NCI-H1417 treated with DMSO at 0.1 percent for 48 hours (cell line): ENCODE results near the gene PPP1R18.
"Not testable (repeated sequence)": the region's sequence is repeated elsewhere in the genome, so short reads cannot be mapped to it uniquely, and the experiment has no call there.

ENCODE experiments used
- DNase-seq: peaks from one replicate; lab custom pipeline; 2025; lab: John Stamatoyannopoulos, UW

Gene PPP1R18, protein sequence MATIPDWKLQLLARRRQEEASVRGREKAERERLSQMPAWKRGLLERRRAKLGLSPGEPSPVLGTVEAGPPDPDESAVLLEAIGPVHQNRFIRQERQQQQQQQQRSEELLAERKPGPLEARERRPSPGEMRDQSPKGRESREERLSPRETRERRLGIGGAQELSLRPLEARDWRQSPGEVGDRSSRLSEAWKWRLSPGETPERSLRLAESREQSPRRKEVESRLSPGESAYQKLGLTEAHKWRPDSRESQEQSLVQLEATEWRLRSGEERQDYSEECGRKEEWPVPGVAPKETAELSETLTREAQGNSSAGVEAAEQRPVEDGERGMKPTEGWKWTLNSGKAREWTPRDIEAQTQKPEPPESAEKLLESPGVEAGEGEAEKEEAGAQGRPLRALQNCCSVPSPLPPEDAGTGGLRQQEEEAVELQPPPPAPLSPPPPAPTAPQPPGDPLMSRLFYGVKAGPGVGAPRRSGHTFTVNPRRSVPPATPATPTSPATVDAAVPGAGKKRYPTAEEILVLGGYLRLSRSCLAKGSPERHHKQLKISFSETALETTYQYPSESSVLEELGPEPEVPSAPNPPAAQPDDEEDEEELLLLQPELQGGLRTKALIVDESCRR

DNA sequence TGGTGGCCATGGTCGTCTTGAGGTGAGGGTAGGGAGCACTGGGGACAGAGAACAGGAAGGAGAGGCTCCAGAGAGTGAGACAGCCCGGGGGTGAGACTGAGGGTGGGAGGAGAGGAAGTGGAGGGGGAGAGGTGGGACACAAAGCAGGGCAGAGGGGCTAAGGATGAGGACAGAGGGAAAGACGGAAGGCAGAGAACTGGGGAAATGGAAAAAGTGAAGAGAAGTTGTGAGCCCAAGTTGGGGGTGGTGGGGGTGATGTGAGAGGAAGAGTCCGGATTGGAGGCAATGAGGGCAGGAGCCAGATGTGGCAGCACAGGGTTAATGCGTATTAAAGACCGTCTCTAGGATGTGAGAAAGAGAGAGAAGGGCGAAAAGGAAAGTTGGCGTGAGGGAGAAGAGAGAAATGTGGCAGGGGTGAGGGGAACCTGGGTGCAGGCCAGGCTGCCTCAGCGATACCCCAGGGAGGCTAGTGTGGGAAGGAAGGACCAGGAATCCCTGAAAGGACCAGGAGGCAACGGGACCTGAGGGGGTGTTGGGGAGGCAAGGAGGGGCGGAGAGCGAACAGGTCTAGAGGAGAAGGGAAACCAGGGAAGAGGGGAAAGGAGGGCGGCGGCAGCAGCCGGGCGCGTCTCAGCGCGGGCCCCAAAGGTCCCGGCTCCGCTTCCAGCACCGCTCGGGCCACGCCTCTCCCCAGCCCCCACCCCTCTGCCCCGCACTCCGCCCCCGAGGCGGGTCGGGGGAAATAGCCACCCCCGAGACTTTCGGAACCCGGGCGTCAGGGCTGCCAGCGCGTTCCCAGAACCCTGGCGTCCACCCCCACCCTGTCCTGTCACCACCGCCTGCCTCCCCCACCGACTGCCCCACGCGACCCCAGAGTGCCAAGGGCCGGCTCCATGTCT is at the start of gene PPP1R18:
TSS of gene PPP1R18 (minus strand) at position 637 of the 899 bp plus-strand sequence. CDS start at position 10, 627 bp downstream.
- DNase-seq: no peak

DNA sequence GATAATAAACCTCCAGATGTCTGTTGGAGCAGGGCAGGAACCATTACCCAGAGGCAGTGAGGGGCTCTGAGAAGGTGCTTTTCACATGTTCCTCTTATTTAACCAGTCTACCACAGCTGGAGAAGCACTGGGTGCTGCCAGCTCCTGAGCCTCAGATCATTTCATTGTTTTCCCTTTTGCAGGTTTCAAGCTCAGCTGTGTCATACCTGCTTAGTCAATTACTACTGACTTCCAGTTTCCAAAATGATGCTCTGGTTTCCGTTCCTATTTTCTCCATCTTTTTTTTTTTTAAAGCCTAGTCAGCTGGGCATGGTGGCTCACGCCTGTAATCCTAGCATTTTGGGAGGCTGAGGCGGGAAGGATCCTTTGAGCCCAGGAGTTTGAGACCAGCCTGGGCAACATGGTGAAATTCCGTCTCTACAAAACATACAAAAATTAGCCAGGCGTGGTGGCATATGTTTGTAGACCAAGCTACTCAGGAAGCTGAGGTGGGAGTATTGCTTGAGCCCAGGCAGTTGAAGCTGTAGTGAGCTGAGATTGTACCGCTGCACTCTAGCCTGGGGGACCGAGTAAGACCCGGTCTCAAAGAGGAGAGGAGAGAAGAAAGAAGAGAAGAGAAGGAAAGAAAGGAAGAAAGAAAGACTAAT is 49.3 kb upstream of the PPP1R18 start:
- no peak for DNase-seq

DNA sequence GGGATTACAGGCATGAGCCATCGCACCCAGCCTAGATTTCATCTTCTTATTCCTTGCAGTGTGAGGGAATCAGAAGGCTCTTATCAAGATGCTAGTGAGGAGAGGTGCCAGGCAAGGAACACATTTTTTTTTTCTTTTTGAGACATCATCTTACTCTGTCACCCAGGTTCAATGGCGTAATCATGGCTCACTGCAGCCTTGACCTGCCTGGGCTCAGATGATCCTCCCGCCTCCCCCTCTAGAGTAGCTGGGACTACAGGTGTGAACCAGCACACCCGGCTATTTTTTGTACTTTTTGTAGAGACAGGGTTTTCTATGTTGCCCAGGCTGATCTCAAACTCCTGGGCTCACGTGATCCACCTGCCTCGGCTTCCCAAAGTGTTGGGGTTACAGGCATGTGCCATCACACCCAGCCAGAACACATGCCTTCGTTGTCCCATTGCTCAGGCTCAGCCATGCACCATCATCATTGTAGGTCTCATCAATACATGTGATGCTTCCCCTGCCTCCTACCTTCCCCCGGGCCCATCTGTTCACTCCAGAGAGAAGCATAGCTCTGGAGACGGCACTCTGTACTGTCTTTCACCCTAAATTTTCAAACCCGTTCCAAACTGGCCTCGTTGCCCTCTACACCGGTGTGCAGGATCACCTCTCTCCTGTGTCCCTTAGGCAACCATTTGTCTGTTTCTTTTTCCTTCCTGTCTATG is 45.9 kb upstream of the PPP1R18 start:
- DNase-seq: no peak

DNA sequence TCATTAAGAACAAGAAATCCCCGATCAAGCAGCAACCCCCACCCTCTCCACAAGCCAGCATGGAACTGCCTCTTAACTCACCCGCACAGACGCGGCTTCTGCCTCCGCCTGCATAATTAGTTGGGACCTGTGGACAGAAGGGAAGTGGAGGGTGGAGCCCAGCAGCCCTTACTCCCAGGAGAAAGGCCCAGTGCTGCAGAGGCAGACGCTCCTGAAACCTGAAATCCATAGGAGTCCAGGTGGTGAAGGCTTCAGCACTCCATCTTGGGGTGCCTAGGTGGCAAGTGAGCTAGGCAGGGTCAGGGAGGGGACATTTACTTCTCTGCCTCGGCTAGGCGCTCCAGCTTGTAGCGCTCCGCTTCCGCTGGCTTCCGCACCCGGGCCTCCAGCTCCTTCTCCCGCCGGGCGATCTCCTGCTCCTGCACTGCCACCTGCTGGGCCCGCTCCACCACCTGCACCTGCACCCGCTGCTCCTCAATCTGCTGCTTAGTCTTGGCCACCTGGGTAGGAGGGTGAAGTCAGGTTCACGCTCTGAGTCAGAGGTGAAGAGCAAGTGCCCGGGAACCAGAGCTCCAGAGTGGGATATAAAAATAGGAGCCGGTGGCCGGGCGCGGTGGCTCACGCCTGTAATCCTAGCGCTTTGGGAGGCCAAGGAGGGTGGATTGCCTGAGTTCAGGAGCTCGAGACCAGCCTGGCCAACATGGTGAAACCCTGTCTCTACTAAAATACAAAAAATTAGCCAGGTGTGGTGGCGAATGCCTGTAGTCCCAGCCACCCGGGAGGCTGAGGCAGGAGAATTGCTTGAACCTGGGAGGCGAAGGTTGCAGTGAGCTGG is 44.4 kb upstream of the PPP1R18 start:
- peak; percentile 50 for DNase-seq

DNA sequence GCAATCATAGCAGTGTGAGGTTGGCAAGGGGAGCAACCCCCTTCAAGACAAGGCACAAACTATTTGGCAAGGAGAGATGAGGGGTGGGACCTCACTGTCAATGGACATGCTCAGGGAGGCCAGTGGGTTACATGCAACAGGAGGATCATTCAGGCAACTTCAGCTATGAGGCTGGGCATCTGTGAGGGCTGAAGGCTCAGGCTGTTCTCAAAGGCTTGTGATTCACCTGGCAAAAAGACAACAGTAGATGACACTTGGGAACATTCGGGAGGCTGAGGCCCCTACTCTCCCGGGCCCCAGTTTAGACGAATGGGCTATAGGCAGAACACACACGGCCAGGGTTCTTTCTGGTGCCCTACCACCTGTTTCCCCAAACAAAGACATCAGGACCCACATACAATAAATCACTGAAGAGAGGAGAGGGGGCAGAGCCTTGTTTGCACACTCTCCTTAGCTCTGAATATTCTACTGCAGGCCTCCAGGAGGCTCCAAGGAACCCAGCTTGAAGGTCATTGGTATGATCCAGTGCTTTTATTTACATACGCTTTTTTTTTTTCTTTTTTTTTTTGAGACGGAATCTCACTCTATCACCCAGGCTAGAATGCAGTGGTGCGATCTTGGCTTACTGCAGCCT is 41.6 kb upstream of the PPP1R18 start:
- no peak for DNase-seq

DNA sequence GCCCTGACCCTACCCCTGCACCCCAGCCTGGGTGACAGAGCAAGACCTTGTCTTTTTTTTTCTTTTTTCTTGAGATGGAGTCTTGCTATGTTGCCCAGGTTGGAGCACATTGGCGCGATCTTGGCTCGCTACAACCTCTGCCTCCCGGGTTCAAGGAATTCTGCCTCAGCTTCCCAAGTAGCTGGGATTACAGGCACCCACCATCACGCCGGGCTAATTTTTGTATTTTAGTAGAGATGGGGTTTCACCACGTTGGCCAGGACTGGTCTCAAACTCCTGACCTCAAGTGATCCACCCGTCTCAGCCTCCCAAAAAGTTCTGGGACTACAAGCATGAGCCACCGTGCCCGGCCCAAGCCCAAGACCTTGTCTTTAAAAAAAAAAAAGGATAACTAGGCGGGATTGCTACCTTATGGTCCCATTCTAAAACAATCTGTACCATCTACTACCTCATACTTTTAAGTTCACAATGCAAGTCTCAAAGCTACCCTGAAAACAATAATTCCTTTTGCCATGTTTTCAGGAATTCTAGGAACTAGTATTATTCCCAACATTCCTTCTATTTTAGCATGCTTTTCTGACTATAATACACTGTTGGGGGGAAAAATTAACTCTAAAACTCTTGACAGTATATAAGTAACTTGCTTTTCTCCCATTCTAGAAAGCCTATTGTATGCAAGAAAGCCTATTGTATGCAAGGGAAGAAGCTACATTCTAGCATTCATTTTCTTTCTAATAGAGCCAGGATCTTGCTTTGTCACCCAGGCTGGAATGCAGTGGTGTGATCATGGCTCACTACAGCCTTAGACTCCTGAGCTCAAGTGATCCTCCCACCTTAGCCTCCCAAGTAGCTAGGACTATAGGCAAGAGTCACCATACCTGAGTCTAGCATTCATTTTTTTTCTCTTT is 40.3 kb upstream of the PPP1R18 start:
- DNase-seq: no peak

DNA sequence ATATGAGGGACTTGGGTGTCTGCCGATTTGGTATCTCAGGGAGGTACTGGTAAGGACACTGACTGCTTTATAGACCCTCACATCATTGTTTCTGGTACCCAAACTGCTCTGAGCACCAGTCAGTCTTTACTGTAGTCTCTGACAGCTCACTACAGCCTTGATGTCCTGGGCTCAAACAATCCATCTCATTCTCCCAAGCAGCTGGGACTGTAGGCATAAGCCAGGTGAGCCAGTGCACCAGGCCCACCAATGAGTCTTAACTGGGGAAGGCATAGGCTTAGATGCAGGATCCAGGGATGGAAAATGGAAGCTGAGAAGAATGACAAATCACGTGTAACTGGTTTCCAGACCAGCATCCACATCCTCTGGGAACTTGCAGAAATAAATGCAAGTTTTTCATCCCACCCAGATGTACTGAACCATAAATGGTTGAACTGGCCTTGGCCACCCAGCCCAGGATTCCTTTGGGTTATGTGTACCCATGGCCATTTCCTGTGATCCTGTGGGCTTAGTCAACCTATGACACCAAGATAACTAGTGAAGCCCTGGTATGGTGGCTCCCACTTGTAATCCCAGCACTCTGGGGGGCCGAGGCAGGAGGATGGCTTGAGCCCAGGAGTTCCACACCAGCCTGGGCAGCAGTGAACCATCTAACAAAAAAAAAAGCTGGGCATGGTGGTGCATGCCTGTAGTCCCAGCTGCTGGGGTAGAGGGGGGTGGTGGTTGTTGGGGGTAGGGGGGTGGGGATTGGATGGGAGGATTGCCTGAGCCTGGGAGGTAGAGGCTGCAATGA is 39.5 kb upstream of the PPP1R18 start:
- no peak for DNase-seq

DNA sequence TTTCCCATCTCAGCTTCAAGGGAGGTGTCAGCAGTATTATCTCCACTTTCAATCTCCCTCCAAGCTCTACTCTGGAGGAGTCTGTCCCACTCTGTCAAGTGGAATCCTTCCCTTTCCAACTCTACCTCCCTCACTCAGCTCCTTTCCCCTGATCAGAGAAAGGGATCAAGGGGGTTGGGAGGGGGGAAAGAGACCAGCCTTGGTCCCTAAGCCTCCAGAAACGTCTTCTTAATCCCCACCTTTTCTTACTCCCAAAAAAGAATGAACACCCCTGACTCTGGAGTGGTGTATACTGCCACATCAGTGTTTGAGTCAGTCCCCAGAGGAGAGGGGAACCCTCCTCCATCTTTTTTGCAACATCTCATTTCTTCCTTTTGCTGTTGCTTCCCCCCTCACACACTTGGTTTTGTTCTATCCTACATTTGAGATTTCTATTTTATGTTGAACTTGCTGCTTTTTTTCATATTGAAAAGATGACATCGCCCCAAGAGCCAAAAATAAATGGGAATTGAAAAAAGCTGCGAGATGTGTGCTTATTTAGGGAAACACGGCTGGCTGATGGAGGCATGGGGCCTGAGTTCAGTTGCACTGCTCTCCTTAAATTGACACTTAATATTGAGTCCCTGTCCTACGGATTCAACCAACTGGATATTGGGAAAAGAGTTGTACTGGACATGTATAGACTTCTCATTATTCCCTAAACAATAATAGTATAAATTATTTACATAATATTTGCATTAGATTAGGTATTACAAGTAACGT is 38.6 kb upstream of the PPP1R18 start:
- no peak for DNase-seq

DNA sequence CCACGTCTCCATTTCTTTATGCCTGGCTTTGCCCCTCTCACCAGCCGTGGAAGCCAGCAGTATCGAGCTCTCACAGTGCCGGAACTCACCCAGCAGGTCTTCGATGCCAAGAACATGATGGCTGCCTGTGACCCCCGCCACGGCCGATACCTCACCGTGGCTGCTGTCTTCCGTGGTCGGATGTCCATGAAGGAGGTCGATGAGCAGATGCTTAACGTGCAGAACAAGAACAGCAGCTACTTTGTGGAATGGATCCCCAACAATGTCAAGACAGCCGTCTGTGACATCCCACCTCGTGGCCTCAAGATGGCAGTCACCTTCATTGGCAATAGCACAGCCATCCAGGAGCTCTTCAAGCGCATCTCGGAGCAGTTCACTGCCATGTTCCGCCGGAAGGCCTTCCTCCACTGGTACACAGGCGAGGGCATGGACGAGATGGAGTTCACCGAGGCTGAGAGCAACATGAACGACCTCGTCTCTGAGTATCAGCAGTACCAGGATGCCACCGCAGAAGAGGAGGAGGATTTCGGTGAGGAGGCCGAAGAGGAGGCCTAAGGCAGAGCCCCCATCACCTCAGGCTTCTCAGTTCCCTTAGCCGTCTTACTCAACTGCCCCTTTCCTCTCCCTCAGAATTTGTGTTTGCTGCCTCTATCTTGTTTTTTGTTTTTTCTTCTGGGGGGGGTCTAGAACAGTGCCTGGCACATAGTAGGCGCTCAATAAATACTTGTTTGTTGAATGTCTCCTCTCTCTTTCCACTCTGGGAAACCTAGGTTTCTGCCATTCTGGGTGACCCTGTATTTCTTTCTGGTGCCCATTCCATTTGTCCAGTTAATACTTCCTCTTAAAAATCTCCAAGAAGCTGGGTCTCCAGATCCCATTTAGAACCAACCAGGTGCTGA is 37.6 kb upstream of the PPP1R18 start:
- DNase-seq: not testable (repeated sequence)

DNA sequence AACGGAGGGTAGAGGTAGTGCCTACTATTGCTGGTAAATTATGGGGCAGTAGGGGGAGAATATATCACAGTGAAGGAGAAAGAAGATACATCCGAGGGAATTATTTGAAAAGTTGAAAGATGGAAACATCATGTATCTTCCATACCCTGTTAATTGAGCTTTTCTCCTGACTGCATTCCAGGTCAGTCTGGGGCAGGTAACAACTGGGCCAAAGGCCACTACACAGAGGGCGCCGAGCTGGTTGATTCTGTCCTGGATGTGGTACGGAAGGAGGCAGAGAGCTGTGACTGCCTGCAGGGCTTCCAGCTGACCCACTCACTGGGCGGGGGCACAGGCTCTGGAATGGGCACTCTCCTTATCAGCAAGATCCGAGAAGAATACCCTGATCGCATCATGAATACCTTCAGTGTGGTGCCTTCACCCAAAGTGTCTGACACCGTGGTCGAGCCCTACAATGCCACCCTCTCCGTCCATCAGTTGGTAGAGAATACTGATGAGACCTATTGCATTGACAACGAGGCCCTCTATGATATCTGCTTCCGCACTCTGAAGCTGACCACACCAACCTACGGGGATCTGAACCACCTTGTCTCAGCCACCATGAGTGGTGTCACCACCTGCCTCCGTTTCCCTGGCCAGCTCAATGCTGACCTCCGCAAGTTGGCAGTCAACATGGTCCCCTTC is 36.9 kb upstream of the PPP1R18 start:
- DNase-seq: not testable (repeated sequence)

DNA sequence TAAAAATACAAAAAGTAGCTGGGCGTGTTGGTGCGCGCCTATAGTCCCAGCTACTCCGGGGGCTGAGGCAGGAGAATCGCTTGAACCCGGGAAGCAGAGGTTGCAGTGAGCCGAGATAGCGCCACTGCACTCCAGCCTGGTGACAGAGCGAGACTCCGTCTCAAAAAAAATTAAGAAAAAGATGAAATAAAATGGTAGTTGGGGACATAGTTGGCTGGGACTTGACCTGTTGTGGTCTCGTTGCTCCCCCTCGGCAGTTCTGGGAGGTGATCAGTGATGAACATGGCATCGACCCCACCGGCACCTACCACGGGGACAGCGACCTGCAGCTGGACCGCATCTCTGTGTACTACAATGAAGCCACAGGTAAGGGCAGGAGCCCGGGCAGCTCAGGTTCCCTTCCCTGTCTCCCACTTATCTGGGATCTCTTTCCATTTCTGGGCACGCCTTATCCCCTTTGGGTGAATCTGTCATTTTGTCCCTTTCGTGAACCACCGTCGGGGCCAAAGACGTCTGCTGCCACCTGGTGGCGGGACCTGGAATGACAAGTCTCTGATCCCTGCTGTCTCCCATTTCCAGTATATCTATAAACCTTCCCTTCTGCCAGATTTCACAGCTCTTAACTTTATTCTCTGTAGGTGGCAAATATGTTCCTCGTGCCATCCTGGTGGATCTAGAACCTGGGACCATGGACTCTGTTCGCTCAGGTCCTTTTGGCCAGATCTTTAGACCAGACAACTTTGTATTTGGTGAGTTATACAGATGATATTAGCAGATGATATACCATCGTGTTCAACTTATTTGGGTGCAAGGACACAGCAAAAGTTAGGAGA is 36.1 kb upstream of the PPP1R18 start:
- DNase-seq: no peak

DNA sequence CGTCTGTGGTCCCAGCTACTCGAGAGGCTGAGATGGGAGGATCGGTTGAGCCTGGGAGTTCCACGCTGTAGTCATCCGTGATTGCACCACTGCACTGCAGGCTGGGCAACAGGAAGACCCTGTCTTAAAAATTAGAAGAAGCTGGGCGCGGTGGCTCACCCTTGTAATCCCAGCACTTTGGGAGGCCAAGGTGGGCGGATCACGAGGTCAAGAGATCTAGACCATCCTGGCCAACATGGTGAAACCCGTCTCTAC is 35.5 kb upstream of the PPP1R18 start:
- DNase-seq: not testable (repeated sequence)

DNA sequence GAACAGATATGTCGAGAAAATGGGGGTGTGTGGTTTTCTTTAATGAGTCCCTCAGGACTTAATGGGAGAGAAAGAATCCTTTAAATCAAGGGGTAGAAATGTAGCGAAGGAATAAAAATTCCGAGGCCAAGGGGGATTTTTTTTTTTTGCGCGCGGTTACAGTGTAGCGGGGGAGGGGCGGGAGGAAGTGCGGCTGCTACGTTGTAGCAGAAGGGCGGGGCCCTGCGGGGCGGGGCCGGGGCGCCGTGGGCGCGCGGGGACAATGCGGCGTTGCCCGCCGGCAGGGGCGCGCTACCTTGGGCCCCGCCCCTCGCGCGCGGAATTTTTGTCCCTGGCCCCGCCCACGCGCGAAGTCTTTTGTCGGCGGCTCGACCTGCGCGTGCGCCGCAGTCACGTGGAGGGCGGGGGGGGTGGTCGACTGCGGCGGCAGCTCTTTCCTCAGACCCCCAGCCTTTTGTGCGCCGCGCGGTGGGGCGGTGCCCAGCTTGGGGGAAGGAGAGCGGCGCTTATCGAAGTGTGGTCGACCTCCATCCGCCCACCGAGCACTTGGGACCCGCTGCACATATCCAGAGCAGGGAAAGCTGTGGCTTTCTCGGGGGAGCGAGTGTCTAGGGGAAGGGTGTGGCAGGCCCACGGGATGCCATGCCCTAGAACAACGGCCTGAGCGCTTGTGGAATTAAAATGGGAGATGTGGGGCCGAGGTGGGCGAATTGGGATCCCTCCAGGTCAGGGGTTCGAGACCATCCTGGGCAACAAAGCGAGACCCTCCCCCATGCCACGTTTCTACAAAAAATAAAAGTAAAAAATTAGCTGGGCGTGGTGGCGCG is 35.0 kb upstream of the PPP1R18 start:
- DNase-seq: peak; percentile 55

DNA sequence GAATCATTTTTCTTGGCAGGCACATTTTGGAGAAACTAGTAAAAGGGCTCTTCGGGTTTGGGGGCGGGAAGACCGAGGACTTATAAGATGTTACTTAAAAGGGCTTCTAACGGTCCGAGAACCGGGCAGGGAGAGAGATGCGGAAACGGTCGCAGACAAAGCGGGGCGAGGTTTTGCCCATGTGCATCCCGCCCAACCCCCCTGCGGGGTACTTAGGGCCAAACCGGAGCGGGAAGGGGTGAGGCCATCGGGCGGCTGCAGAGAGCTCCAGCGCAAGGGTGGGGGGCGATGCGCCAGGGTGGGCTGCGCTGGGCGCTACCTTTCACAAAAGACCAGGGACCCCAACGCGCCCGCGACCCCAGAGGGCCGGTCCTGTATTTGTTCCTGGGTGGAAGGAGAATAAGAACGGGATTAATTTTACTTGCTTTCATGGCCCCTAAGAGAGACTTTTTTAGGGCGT is 34.3 kb upstream of the PPP1R18 start:
- no peak for DNase-seq
